Measurements from ENCODE around the gene CENPX.

Gene CENPX

GRCh38 chr17:82015311-82015971, 7.2 kb downstream of the CENPX start:
- Histone ChIP-seq H3K36me3 (ENCODE audit: control insufficient read depth, insufficient read depth, low read length) (no peaks in the 10 kb centered on the region), H3K4me1 (ENCODE audit: control insufficient read depth, insufficient read depth, low read length) (peaks cover 6% of the 10 kb centered on the region), H3K9ac (ENCODE audit: low read length) (no peak overlapping the region), H3K27me3 (ENCODE audit: control insufficient read depth, insufficient read depth, low read length) (no peaks in the 10 kb centered on the region), H3K27ac (ENCODE audit: low read depth, low read length) (no peak overlapping the region), H3K4me3 (ENCODE audit: low read length) (no peak overlapping the region)

- Histone ChIP-seq H3K27ac (ENCODE audit: low read depth, low read length) (no peak overlapping the region), H3K36me3 (ENCODE audit: control insufficient read depth, insufficient read depth, low read length) (no peaks in the 10 kb centered on the region), H3K4me1 (ENCODE audit: control insufficient read depth, insufficient read depth, low read length) (peaks cover 6% of the 10 kb centered on the region), H3K9ac (ENCODE audit: low read length) (no peak overlapping the region), H3K27me3 (ENCODE audit: control insufficient read depth, insufficient read depth, low read length) (no peaks in the 10 kb centered on the region), H3K4me3 (ENCODE audit: low read length) (no peak overlapping the region)
These were observed 7.7 kb downstream of the CENPX start for GRCh38 chr17:82014971-82015310.

GRCh38 chr17:82014432-82014831, 8.2 kb downstream of the CENPX start:
- Histone ChIP-seq H3K9ac (ENCODE audit: low read length) (no peak overlapping the region), H3K4me3 (ENCODE audit: low read length) (no peak overlapping the region), H3K27me3 (ENCODE audit: control insufficient read depth, insufficient read depth, low read length) (no peaks in the 10 kb centered on the region), H3K36me3 (ENCODE audit: control insufficient read depth, insufficient read depth, low read length) (no peaks in the 10 kb centered on the region), H3K4me1 (ENCODE audit: control insufficient read depth, insufficient read depth, low read length) (peaks cover 6% of the 10 kb centered on the region), H3K27ac (ENCODE audit: low read depth, low read length) (no peak overlapping the region)

DNA sequence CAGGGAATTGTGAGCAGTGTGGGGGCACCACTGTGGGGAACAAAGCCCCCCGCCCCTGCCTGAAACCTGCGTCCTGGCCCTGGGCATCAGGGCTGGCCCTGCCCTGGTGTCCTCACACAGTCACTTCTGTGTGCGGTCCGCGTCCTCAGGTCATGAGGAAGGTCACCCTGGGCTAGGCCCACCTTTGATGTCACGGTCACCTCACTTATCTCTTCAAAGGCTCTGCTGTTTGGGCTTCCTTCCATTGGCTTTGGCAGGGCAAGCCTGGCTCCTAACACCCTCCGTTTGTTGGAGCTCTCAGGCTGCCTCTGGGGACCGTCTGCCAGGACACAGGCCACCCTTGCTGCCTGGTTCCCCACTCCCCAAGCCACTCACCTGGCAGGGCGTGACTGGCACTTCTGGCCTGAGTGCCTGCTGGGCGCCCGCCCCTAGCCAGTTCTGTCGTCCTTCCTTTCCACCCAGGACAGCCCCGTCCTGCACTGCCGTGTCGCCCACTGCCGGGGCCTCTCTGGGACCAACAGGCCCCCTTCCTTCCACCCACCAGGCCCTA, 8.8 kb downstream of the CENPX start:
- H3K36me3 ChIP-seq (ENCODE audit: control insufficient read depth, insufficient read depth, low read length), result no peaks in the 10 kb centered on the region
- no peaks in the 10 kb centered on the region for H3K27me3 ChIP-seq (ENCODE audit: control insufficient read depth, insufficient read depth, low read length)
- peaks cover 6% of the 10 kb centered on the region for H3K4me1 ChIP-seq (ENCODE audit: control insufficient read depth, insufficient read depth, low read length)
- no peak overlapping the region for H3K9ac ChIP-seq (ENCODE audit: low read length)
- H3K4me3 ChIP-seq (ENCODE audit: low read length), result no peak overlapping the region
- H3K27ac ChIP-seq (ENCODE audit: low read depth, low read length), result peak overlapping the region; percentile 72

- Histone ChIP-seq H3K4me1 (ENCODE audit: control insufficient read depth, insufficient read depth, low read length) (peaks cover 6% of the 10 kb centered on the region), H3K27me3 (ENCODE audit: control insufficient read depth, insufficient read depth, low read length) (no peaks in the 10 kb centered on the region), H3K36me3 (ENCODE audit: control insufficient read depth, insufficient read depth, low read length) (no peaks in the 10 kb centered on the region), H3K9ac (ENCODE audit: low read length) (no peak overlapping the region), H3K27ac (ENCODE audit: low read depth, low read length) (peak overlapping the region; percentile 72), H3K4me3 (ENCODE audit: low read length) (no peak overlapping the region)
These were observed 9.3 kb downstream of the CENPX start for GRCh38 chr17:82013341-82013740.

DNA sequence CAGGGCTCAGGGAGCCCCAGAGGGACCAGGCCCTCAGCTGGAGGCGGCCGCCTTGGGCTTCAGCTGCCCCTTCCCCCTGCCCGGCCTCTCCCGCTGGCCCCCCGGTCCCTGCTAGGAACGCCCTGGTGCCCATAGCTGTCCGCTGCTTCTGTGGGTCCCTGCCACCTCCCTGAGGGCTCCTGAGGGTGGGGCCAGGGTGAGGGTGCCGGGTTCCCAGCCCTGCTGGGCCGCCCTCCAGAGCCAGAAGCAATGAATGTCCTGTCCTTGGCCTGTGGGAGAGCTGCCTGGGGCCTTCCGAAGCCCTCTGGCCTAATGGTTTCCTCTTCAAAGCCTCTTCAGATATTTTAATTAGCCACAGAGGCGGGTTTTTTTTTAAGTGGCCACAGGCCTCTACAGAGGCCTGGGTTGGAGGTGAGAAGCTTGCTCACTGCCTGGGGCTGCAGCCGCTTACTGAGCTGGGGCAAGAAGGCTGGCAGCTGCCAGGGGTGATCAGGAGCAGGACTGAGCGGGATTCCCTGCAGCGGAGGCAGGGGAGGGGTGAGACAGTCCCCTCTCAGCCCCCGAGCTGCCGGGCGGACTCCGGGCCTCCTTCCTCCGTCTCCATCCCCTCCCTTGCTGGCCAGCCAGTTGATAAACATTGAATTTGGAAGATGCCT, 9.9 kb downstream of the CENPX start:
- H3K9ac ChIP-seq (ENCODE audit: low read length), result no peak overlapping the region
- H3K27ac ChIP-seq (ENCODE audit: low read depth, low read length), result peak overlapping the region; percentile 72
- H3K36me3 ChIP-seq (ENCODE audit: control insufficient read depth, insufficient read depth, low read length), result no peaks in the 10 kb centered on the region

GRCh38 chr17:82012261-82012639, 10.4 kb downstream of the CENPX start:
- H3K4me3 ChIP-seq (ENCODE audit: low read length), result no peak overlapping the region

More for the DNA sequence above, 9.9 kb downstream of the CENPX start:
- Histone ChIP-seq H3K27me3 (ENCODE audit: control insufficient read depth, insufficient read depth, low read length) (no peaks in the 10 kb centered on the region), H3K4me3 (ENCODE audit: low read length) (no peak overlapping the region), H3K4me1 (ENCODE audit: control insufficient read depth, insufficient read depth, low read length) (peaks cover 6% of the 10 kb centered on the region)

GRCh38 chr17:82011617-82012187, 11.0 kb downstream of the CENPX start:
- Histone ChIP-seq H3K27ac (ENCODE audit: low read depth, low read length) (no peak overlapping the region), H3K9ac (ENCODE audit: low read length) (no peak overlapping the region), H3K4me3 (ENCODE audit: low read length) (no peak overlapping the region), H3K4me1 (ENCODE audit: control insufficient read depth, insufficient read depth, low read length) (peaks cover 7% of the 10 kb centered on the region), H3K27me3 (ENCODE audit: control insufficient read depth, insufficient read depth, low read length) (no peaks in the 10 kb centered on the region), H3K36me3 (ENCODE audit: control insufficient read depth, insufficient read depth, low read length) (no peaks in the 10 kb centered on the region)

More at GRCh38 chr17:82012261-82012639, 10.4 kb downstream of the CENPX start:
- Histone ChIP-seq H3K27ac (ENCODE audit: low read depth, low read length) (peak overlapping the region; percentile 72), H3K4me1 (ENCODE audit: control insufficient read depth, insufficient read depth, low read length) (peaks cover 6% of the 10 kb centered on the region), H3K27me3 (ENCODE audit: control insufficient read depth, insufficient read depth, low read length) (no peaks in the 10 kb centered on the region), H3K36me3 (ENCODE audit: control insufficient read depth, insufficient read depth, low read length) (no peaks in the 10 kb centered on the region), H3K9ac (ENCODE audit: low read length) (no peak overlapping the region)

DNA sequence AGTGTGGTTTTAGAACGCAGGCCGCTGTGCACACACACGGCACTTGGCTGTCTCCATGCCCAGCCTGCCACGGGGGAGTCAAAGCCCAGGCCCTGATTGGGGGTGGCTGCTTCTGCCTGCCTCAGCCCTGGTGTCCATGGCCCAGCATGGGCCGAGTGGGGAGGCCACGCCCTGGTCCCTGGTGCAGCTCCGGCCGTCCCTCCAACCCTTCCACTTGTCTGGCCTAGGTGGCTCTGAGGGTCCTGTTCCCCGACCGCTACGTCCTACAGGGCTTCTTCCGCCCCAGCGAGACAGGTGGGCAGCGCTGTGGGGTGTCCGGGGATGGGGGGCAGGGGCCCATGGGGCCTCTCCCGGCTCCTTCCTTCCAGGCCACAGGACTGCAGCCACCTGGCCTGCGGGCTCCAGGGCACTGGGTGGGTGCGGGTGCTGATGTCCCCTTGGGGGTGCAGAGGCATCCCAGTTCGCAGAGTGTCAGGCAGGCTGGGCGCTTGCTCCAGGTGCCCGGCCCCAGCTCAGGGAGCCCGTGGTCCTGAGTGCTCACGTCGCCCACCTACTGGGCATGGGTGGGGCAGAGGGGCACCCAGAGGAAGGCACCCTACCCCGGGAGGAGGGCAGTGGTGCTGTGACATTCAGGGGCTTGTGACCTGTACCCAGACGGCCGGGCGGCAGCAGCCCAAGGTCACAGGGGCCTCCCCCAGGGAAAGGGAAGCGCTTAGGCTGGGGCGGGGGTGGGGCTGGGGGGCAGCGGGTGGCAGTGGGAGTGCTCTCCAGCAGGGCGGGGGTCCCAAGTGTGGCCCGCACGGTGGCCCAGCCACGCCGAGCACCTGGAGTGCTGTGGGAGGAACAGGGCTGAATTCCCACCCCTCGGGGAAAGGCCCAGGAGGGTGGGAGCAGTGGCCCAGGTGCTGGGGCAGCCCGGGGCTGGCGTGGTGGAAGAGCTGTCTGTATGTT, 11.8 kb downstream of the CENPX start:
- Histone ChIP-seq H3K9ac (ENCODE audit: low read length) (no peak overlapping the region), H3K27me3 (ENCODE audit: control insufficient read depth, insufficient read depth, low read length) (no peaks in the 10 kb centered on the region), H3K4me1 (ENCODE audit: control insufficient read depth, insufficient read depth, low read length) (peaks cover 13% of the 10 kb centered on the region), H3K36me3 (ENCODE audit: control insufficient read depth, insufficient read depth, low read length) (no peaks in the 10 kb centered on the region), H3K4me3 (ENCODE audit: low read length) (no peak overlapping the region), H3K27ac (ENCODE audit: low read depth, low read length) (no peak overlapping the region)

- H3K36me3 ChIP-seq (ENCODE audit: control insufficient read depth, insufficient read depth, low read length), result no peaks in the 10 kb centered on the region
- no peak overlapping the region for H3K27ac ChIP-seq (ENCODE audit: low read depth, low read length)
- H3K27me3 ChIP-seq (ENCODE audit: control insufficient read depth, insufficient read depth, low read length), result no peaks in the 10 kb centered on the region
- no peak overlapping the region for H3K9ac ChIP-seq (ENCODE audit: low read length)
- H3K4me3 ChIP-seq (ENCODE audit: low read length), result no peak overlapping the region
- peaks cover 13% of the 10 kb centered on the region for H3K4me1 ChIP-seq (ENCODE audit: control insufficient read depth, insufficient read depth, low read length)
These were observed 13.3 kb downstream of the CENPX start for GRCh38 chr17:82009413-82009812.

DNA sequence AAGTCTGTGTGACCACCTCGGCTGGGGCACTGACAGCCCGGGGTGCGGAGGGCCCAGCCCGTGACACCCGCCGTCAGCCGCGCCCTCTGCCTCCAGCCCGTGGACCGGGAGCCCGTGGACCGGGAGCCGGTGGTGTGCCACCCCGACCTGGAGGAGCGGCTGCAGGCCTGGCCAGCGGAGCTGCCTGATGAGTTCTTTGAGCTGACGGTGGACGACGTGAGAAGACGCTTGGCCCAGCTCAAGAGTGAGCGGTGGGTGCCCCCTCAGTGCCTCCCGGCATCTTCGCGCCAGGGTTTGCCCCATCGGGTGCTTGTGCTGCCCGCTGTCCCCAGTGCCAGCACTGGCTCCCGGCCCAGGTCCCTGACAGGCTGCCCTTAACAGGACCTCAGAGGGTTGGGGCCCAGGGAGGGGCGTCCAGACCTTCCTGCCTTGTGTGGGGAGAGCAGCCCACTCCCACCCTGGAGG, 13.7 kb downstream of the CENPX start:
- no peaks in the 10 kb centered on the region for H3K27me3 ChIP-seq (ENCODE audit: control insufficient read depth, insufficient read depth, low read length)
- peaks cover 17% of the 10 kb centered on the region for H3K4me1 ChIP-seq (ENCODE audit: control insufficient read depth, insufficient read depth, low read length)
- H3K9ac ChIP-seq (ENCODE audit: low read length), result no peak overlapping the region
- no peak overlapping the region for H3K4me3 ChIP-seq (ENCODE audit: low read length)
- H3K27ac ChIP-seq (ENCODE audit: low read depth, low read length), result no peak overlapping the region
- no peaks in the 10 kb centered on the region for H3K36me3 ChIP-seq (ENCODE audit: control insufficient read depth, insufficient read depth, low read length)
